GM18498 (cell line): ENCODE results near the gene TMEM38B.

Experiments used
- ATAC-seq: cut with Tn5 transposase; IDR thresholded peaks from one replicate; pipeline ENCODE4 v1.9.1; 2021; ENCODE audit warnings: mild to moderate bottlenecking, moderate library complexity; ENCODE audit not compliant: unreplicated experiment

Gene TMEM38B

GRCh38 chr9:105694190-105694847 lies at the start of gene TMEM38B:
Gene TMEM38B (plus strand): TSS chr9:105694541. CDS start chr9:105694661, 120 bp downstream.
- ATAC-seq, result peak; percentile 82

DNA sequence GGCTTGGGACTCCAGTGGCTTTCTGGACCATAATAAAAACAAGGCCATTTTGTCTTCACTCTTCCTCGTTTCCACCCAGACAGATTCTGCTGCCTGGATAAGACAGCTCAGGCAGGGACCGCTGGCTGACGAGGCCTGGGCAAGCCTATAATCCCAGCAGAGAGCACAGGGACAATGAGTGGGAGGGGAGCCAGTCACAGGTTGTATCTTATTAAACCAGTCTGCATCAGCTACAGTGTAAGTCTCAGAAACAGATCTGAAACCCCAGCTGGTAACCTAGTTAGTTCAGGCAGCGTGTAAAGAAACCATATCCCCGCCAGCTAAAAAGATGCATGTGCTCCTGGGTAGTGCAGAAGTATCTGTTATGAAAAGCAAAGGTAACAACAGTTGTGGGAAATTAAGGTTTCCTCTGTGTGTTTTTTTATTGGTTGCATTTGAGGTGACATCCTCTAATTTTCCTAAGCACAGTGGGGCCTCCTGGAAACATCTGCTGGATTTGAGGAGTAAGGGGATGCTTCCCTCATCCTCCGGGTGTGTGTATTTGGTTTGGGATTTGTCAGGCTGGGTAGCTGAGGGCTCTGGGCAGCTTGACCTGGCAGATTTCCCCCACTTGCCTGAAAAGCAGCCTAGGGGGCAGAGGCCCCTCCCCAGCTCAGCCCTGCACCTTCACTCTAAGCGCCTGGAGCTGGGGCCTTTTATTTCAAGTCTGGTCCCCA lies 47.3 kb upstream of the TMEM38B start:
- no peak for ATAC-seq

DNA sequence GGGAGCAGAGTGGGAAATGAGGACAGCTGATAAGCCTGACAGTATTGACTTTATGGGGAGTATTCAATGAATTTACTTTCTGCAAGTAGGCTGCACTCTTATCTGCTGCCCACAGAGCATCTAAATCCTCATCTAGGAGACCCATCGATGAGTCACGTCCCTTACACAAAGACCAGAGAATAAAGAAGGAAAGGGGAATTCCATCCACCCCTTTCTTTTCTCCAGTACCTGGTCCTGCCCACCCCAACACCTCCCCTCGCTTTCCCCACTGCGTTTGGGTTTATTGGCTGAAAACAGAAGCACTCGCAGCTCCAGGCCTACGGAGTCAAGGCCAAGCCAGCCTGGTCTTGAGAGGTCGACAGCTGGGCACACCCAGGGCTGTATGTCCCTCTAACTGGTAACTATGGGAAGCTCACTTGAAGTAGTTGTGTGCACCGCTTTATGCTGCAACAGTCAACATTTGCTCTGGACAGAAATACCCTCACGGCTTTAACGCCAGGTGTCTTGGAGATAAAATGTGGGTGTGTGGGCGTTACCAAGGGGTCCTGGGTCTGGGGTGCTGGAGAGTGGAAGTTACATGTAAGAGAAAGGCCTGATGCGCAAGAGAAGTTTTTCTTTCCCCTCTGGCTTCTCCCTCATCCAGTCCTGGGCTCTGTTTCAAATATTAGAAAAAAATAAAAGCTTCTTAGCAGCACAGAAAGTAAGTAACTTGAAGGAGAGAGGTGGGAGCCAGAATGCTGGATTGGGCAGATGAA lies 46.6 kb upstream of the TMEM38B start:
- no peak for ATAC-seq

GRCh38 chr9:105651806-105652205 lies 42.5 kb upstream of the TMEM38B start:
- no peak for ATAC-seq

- peak; percentile 72 for ATAC-seq
Measured at GRCh38 chr9:105656131-105656921, 38.0 kb upstream of the TMEM38B start.

DNA sequence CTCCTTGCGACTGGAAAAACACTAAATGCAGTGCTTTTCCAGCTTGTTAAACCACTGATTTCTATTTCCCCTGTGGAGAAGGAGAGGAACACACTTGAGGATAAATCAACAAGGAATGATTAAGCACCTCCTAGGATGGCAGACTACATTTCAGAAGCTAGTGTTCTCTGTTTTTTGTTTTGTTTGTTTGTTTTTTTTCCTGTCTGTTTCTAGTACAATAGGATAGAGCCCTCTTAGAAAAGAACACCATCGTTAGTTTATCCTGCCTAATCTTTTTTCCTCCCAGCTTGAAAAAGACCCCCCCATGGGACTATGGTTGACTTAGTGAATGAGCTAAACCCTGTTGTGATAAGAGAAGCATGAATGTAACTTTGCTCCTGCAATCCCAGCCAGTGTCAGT lies 36.0 kb upstream of the TMEM38B start:
- no peak for ATAC-seq

DNA sequence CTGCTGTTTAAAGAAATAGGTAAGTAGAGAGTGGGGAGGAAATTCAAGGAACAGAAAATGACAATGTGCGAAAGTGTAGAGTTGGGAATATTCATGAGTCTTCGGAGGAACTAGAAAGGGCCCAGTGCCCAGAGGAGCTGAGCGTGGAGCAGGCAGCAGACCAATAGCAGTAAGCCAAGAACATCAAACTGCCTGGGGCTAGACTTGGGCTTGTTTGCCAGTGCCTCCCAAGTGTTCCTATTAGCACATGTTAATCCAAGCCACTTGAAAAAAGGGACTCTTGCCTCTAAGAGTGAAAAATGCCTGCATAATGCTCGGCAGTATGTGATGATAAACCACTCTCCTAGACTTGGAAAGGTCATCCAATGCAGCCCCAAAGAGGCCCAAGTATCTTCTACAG lies 33.3 kb upstream of the TMEM38B start:
- ATAC-seq, result no peak

DNA sequence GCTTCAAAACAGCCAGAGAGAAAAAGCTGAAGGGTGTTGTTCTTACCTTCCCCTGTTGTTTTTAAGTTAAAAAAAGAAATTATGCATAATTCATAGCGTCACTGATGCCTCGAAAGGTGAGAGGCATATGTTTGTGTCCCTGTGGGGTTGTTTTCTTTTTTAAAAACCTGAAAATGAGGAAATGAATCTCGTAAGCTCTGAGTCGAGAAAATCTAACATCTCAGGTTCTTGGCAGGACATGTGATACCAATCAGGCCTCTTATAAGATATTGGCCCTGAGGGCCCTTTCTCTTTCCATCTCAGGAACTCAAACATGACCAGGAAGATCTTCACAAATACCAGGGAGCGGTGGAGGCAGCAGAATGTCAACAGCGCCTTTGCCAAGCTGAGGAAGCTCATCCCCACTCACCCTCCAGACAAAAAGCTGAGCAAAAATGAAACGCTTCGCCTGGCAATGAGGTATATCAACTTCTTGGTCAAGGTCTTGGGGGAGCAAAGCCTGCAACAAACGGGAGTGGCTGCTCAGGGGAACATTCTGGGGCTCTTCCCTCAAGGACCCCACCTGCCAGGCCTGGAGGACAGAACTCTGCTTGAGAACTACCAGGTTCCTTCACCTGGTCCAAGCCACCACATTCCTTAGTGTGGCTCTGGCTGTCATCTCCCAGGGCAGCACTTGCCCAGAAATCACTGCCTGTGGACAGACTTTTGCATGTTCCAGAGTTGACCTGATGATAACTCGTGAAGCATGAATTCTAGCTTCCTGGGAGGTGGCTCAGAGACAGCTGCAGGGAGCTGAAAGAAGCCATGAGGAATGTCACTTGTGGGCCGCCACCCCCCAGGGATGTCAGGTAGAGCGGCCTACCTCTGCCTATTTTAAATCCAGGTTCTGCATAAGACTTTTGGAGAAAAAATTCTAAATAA lies 31.9 kb upstream of the TMEM38B start, which contains the start of gene TAL2:
Gene TAL2, plus strand, starts transcription at position 274 of the 921 bp plus-strand sequence. Its CDS starts 40 bp downstream, at position 314.
- peak; percentile 91 for ATAC-seq

GRCh38 chr9:105663914-105664313 lies 30.4 kb upstream of the TMEM38B start:
- no peak for ATAC-seq

GRCh38 chr9:105667867-105668266 lies 26.5 kb upstream of the TMEM38B start:
- ATAC-seq, result no peak

- ATAC-seq, result no peak
Measured at GRCh38 chr9:105670315-105670714, 24.0 kb upstream of the TMEM38B start.

DNA sequence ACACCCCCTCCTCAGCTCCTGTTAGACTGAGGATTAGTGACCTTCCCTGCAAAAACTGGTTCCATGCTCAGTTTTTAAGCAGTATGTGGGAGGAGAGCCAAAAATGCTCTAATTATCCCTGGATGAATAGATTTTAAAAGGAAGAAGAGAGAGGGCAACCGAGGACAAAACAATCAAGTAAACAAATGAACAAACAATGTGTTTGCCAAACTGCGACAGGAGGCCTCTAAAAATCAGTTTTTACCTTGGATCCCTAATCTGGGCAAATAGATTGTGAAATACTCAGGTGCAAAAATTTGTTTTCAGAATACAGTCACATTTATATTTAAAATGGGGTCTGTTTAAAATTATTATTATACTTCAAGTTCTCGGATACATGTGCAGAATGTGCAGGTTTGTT lies 23.6 kb upstream of the TMEM38B start:
- no peak for ATAC-seq

GRCh38 chr9:105672711-105673234 lies 21.6 kb upstream of the TMEM38B start:
- peak; percentile 56 for ATAC-seq

- ATAC-seq, result no peak
Measured at GRCh38 chr9:105673850-105674387, 20.4 kb upstream of the TMEM38B start.

DNA sequence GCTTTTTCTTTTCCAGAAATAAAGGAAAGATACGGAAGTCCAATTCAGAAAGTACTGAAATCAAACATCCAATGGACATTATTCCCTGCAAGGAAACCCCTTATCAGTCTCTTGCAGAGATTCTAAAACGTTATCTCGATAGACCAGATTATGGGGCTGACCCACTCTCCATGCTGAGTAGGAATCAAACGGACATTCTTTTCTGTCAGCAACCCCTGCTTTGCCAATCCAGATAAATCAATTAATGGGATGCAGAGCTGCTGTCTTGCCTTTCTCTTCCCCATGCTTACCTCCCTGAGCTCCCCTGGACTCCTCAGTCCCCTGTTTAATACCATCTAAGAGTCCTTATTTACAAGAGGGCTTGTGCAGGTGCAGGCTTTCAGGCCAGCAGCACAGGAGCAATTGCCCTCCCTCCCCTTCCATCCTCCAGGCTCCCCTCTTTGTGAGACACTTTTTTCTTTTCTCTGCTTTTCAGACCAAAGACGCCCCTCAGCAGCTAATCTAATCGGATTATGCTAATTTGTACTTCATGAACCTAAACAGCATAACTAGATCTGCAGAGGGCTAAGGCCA lies 17.9 kb upstream of the TMEM38B start:
- no peak for ATAC-seq

- ATAC-seq, result no peak
Measured at GRCh38 chr9:105678163-105678562, 16.2 kb upstream of the TMEM38B start.

GRCh38 chr9:105678781-105679180 lies 15.6 kb upstream of the TMEM38B start:
- no peak for ATAC-seq

GRCh38 chr9:105679257-105680022 lies 14.9 kb upstream of the TMEM38B start:
- no peak for ATAC-seq
